ENCODE measurements around the gene FRAS1.
"Not testable (repeated sequence)": the region's sequence is repeated elsewhere in the genome, so short reads cannot be mapped to it uniquely, and the experiment has no call there.

FRAS1 gene

GRCh38 chr4:78171482-78171881, 114.4 kb downstream of the FRAS1 start:
- no peak for DNase-seq

DNA sequence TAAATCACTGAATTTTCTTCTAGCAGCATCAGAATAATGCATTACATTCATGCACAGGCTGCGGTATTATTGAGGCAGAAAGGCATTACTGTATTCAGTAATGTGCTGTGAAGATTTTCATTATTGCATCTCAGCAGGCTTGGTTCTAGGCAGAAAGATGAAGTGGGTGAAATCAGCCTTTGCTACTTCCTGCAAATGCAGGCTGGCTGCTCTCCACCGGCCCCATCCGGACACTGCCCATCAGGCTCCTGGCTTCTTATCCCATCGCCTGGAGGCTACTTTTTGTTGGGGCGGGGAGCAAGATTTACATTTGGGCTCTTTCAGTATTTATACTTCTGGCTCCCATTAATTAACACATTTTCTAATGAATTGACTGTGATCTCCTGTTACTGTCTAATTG, 117.8 kb downstream of the FRAS1 start:
- DNase-seq, result no peak

DNA sequence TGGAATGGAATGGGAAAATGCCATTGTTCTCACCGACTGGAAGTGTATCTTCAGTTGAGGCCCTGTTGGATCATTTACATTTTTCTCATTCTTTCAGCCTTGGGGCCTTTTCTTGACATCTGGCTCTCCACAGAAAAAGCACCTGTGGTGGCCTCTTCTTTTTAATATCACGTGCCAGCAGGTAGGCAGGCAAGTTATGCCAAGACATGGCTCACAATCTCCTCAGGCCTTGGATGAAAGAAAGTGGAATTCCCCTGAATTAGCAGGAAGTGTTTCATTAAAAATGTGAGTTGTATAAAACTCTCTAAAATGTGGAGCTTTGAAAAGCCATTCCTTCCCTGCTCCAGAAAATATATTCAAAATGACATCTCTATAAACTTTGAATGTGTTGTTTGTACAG, 122.1 kb downstream of the FRAS1 start:
- DNase-seq, result no peak

GRCh38 chr4:78181681-78182234, 124.6 kb downstream of the FRAS1 start:
- DNase-seq, result not testable (repeated sequence)

- no peak for DNase-seq
Measured at GRCh38 chr4:78184584-78184983, 127.5 kb downstream of the FRAS1 start.

DNA sequence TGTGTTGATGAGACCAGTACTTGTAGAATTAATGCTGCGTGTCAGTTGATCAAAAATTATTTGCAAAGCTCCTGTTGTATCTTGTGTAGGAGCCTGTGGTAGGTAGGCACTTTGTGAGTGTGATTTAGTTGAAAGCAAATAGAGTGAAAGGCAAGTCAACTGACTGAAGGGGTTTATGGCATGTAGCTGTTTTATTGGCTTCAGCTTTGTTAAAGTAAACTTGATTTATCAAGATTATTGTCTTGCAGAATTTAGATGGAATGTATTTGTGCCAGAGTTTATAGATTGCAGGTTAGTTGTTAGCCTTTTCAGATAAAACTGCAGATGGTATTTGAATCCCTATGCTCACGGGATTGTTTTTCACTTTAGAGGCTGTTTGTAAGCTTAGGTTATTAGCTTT, 128.0 kb downstream of the FRAS1 start:
- no peak for DNase-seq

DNA sequence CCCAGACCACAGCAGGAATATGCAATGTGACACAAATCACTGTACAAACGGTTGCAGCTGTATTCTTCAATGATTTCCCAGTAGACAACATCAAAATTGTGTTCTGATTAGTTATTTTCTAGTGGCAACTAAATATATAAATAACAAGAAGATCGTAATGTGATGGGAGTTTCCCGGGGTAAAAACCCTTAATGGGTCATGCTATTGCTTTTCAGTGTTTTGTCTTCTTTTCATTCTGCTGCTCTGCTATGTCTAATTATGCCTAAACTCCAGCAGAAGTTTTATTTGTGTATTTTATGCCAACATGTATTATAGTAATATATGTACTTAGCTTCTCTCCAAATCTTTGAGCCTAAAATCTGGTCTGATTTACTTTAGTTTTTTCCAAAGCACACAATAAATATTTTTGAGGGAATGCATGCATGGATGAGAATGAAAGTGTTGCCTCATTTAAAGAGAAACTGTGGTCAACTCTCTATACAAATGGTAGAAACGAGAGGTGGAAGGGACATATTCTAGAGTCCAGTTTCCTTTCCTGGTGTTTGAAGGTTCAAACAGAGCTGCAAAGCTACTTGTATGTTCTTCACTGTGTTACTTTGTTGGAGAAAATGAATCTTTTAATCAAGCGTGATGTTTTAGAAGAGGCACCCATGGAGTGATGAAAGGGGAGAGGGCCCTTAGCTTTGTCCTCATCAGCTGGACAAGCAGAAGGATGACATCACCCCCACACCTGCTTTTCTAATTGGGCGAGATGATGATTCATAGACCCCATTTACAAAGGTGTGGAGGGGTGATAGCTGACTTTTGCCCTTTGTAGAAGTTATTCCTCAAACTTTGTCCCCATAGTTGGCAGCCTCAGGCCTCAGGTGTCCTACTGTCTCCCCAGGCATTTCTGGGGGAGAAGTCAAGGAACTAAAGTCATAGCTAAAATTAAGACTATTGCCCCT, 129.7 kb downstream of the FRAS1 start:
- DNase-seq, result no peak

GRCh38 chr4:78190068-78190467, 132.9 kb downstream of the FRAS1 start:
- DNase-seq, result no peak

GRCh38 chr4:78190595-78190994, 133.5 kb downstream of the FRAS1 start:
- DNase-seq, result no peak

- DNase-seq, result no peak
Measured at GRCh38 chr4:78197947-78198346, 140.8 kb downstream of the FRAS1 start.

DNA sequence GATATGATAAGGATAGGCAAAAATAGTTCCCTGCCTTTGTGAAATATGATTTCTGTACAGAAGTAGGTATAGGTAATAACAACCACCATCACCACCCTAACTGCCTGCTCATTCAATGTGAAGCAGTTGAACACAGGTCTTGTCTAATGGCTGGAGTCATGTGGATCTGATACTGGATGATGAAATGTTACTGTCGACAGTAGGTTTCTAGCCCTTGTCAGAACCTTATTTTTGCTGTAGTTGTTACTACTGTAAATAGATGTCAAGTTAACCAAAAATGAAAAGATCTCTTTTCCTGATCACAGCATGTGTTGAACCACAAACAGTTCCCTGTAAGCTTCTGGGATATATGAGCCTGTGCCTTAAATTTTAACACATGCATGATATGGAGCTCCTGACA, 142.9 kb downstream of the FRAS1 start:
- DNase-seq, result no peak

DNA sequence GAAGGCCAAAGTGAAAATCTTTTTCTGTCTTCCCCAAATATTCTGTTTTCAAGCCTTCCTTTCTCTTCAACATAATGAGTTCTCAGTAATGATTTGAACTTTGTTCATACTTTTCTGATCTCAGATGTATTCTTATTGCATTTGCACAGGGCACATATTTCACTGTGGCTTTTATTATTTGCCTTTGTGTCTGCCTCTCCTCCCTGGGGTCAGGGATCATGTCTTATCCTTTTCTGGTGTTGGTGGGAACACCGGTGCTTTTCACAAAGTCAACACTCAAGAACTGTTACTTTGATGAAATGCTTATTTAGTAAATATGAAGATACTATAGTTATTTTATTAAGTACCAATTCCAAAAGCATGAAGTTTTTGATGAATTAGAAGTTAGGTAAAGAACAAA, 143.8 kb downstream of the FRAS1 start:
- no peak for DNase-seq

- no peak for DNase-seq
Measured at GRCh38 chr4:78204176-78204575, 147.1 kb downstream of the FRAS1 start.

DNA sequence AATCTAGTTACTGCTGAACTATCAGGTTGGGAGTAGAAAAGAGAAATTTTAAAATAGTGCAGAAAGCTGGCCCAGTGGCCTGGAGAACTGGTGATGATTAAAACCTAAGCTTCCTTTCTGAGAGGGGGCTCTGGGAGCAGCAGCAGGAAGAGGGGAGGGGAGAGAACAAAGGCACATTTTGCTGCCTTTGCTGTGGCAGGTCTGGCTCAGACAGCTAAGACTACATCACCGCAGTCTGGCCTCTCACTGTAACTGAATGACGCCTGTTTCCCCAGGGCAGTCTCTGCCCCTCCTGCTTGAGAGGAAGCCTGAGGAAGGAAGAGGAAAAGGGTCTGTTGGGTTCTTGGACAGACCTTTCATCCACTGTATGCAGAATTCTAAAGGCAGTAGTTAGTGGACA, 148.5 kb downstream of the FRAS1 start:
- no peak for DNase-seq

DNA sequence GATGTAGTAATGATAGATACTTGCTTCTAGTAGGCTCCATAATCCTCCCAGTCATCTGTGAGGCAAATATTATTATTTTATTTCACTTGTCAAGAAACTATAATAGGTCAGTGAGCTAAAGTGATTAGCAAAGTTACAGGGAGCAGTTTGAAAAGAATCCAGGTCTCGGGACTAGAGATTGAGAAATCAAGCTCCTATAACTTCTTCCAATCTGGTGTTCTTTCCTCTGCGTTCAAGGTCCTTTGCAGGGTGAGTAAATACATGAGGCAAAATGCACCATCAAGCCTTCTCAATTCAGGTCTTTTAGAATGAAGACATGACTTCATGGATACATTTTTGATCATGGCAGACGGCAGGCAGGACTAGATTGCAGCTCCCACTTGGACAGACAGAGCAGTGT, 150.4 kb downstream of the FRAS1 start:
- DNase-seq, result no peak

DNA sequence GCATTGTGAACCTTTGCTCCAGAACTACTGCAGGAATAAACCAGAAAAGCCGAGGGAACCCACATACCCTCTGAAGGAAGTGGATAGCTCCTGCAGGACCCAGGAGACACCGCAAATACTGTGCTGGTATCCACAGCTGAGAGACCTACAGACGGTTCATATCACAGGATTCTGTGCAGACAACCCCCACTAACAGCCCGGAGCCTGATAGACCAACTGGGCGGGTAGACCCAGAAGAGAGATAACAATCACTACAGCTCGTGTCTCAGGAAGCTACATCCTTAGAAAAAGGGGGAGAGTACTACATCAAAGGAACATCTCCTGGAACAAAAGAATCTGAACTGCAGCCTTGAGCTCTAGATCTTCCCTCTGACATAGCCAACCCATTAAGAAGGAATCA, 150.8 kb downstream of the FRAS1 start:
- DNase-seq, result no peak

- not testable (repeated sequence) for DNase-seq
Measured at GRCh38 chr4:78208896-78209295, 151.8 kb downstream of the FRAS1 start.

GRCh38 chr4:78210694-78211410, 153.7 kb downstream of the FRAS1 start:
- no peak for DNase-seq

DNA sequence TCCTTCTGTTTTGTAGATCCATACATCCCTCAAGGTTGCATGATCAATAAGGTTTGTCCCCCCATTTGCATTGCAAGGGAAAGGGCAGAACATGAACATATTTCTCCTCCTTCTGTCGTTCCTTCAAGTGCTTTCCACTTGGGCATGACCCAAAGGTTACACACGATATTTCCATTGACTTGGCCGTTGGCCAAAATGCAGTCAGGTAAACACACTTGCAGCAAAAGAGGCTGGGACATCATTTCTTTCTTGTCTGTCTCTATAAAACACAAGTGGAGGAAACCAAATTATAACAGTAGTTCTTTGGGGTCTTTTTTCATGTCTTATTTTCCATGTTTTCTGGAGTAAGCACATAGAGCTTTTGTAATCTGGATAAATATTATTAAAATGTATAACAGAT, 156.1 kb downstream of the FRAS1 start:
- DNase-seq, result no peak

DNA sequence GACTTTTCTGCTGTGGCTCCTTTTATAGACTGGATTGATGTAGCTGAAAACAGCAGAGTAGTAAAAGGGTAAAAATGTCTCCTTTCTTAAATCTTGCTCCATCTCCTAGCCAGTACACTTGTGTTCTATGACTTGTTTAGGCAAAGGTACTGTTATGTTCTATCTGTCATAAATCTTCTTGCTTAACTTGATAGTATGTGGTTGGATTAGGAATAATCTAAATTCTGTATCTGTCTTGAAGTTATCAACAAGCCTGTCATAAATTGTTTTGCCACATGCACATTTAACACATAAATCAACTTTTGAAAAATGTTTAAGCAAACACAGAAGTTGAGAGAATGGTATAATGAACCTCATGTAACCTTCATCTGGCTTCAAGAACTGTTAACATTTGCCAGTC, 157.0 kb downstream of the FRAS1 start:
- no peak for DNase-seq

- no peak for DNase-seq
Measured at GRCh38 chr4:78217557-78217956, 160.4 kb downstream of the FRAS1 start.

DNA sequence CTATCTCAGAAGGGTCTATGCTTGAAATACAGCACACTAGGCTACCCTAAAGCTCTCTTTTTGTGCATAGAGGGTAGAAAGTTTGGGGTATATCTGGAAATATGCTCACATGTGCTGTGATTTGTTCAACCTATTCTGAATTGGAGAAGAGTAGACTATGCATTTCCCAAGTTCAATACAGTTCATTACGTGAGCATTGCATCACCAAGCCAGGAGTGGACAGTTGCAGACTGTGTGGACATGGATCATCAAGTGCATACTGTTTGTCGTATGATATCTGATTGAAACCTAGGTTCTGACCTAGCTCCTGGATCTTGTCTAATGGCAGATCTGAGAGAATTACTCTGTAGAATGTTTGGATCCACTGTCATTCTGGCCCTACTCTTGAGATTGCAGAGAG, 161.1 kb downstream of the FRAS1 start:
- no peak for DNase-seq

DNA sequence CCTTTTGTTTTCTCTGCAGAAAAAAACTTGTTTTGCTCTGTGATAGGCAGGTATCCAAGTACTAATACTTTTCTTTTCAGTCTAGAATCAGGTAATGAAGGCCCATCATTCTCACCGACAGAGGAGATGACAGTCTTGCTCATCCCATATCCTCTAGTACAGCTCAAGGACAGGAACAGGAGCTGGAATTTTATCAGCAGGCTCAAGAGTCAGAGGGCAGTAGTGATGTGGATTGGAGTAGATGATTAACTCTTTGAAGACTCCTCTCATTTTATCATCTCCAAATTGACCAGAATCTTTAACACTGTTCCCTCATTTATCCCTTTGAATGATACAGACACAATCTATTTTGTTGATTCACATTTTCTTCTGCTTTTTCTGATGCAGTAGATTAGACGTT, 162.7 kb downstream of the FRAS1 start:
- no peak for DNase-seq

GRCh38 chr4:78220283-78220682, 163.2 kb downstream of the FRAS1 start:
- no peak for DNase-seq

Data from activated effector memory CD4-positive, alpha-beta T cell treated with anti-CD3 and anti-CD28 coated beads, Interleukin-2, amount 50 U/mL, for 16 hours (primary cell).